Endothelial cell of umbilical vein (primary cell): ENCODE results near the gene CPVL. TPM values are rescaled to one million over a fixed set of nuclear protein-coding genes. Genes with fewer than 3 reads are reported as not detected.

Experiments used
- BruUV-seq: library from RNA; stranded (reverse); fragments of 400-500 nt; replicated peaks from 2 replicates; lab custom pipeline; 2021; lab: Mats Ljungman, UMichigan
- CTCF ChIA-PET: fragments of 300-600, 350-600 bp; sonication (Branson Sonifier 250); formaldehyde crosslinking; loops from one replicate; lab custom pipeline; 2021; ENCODE audit warnings: antibody characterized with exemption, inconsistent platforms; lab: Charles Lee
- POLR2A ChIA-PET: fragments of 300-600, 350-600 bp; sonication (Branson Sonifier 250); formaldehyde crosslinking; loops from one replicate; lab custom pipeline; 2021; ENCODE audit warnings: antibody characterized with exemption, inconsistent platforms; lab: Charles Lee
- DNase-seq: peaks from one replicate; pipeline ENCODE4 v3.0.0-alpha.2; 2011; ENCODE audit warnings: low read depth, low spot score
- FAIRE-seq: peaks from 2 replicates; lab custom pipeline; 2011; peaks lifted over from hg19 to GRCh38; lab: Jason Lieb, UNC
- H2AFZ ChIP-seq: 2 replicates; pipeline ENCODE4 v1.6.0; 2012; ENCODE audit warnings: low read depth, low read length, control low read depth, inconsistent platforms
- H3K27ac ChIP-seq: 2 replicates; pipeline ENCODE4 v1.5.1; 2011; ENCODE audit warnings: low read depth, mild to moderate bottlenecking, control low read depth, low read length, moderate library complexity; ENCODE audit not compliant: insufficient read depth
- H3K27me3 ChIP-seq, 2 experiments: 2 replicates each; pipeline versions ENCODE4 v1.6.0 to v1.6.1; 2011; ENCODE audit warnings: low read length in 2 of 2, mixed read lengths in 1 of 2; ENCODE audit not compliant: control insufficient read depth in 2 of 2, insufficient read depth in 2 of 2
- H3K36me3 ChIP-seq, 2 experiments: 2 replicates in 1 of 2; 3 replicates in 1 of 2; pipeline ENCODE4 v1.5.1; 2011; ENCODE audit warnings: low read length in 2 of 2, mild to moderate bottlenecking in 1 of 2, moderate library complexity in 1 of 2; ENCODE audit not compliant: control insufficient read depth in 2 of 2, insufficient read depth in 2 of 2; ENCODE audit errors: extremely low read depth in 1 of 2
- H3K4me1 ChIP-seq: 3 replicates; pipeline ENCODE4 v1.5.1; 2011; ENCODE audit warnings: mild to moderate bottlenecking, low read length; ENCODE audit not compliant: control insufficient read depth, insufficient read depth; ENCODE audit errors: extremely low read depth
- H3K4me2 ChIP-seq: 2 replicates; pipeline ENCODE4 v1.6.1; 2011; ENCODE audit warnings: low read length, control low read depth, mixed read lengths; ENCODE audit not compliant: insufficient read depth
- H3K4me3 ChIP-seq, 3 experiments: fragments of 200-600 bp in 1 of 3; sonication (generic), shearing (Covaris generic) in 1 of 3; replicated peaks in 1 of 3; 2 replicates each; pipeline ENCODE4 v1.5.1; 2011 to 2016; ENCODE audit warnings: control low read depth in 3 of 3, low read length in 3 of 3, mild to moderate bottlenecking in 2 of 3, inconsistent platforms in 1 of 3, low read depth in 1 of 3, moderate library complexity in 1 of 3; ENCODE audit not compliant: insufficient read depth in 1 of 3
- H3K79me2 ChIP-seq: 2 replicates; pipeline ENCODE4 v1.6.0; 2012; ENCODE audit warnings: low read length, inconsistent platforms; ENCODE audit not compliant: control insufficient read depth, insufficient read depth
- H3K9ac ChIP-seq: replicated peaks from 2 replicates; pipeline ENCODE3; 2011; ENCODE audit warnings: low read length, control low read depth; ENCODE audit not compliant: insufficient read depth; ENCODE audit errors: extremely low read depth
- H3K9me1 ChIP-seq: replicated peaks from 3 replicates; pipeline ENCODE4 v1.6.0; 2011; ENCODE audit warnings: mild to moderate bottlenecking, low read length; ENCODE audit not compliant: control insufficient read depth, insufficient read depth; ENCODE audit errors: extremely low read depth
- H3K9me3 ChIP-seq: replicated peaks from 2 replicates; pipeline ENCODE4 v1.5.1; 2012; ENCODE audit warnings: low read length, inconsistent platforms; ENCODE audit not compliant: control insufficient read depth, insufficient read depth
- H4K20me1 ChIP-seq: replicated peaks from 2 replicates; pipeline ENCODE3; 2011; ENCODE audit warnings: mild to moderate bottlenecking, low read length; ENCODE audit not compliant: control insufficient read depth, insufficient read depth; ENCODE audit errors: extremely low read depth
- EZH2 ChIP-seq: IDR thresholded peaks from 2 replicates; pipeline ENCODE4 v1.6.1; 2012; ENCODE audit warnings: borderline replicate concordance, low read depth, mild to moderate bottlenecking, moderate library complexity, low read length, inconsistent platforms; ENCODE audit not compliant: severe bottlenecking
- FOS ChIP-seq: IDR thresholded peaks from 2 replicates; pipeline ENCODE4 v1.6.1; 2011; ENCODE audit warnings: mild to moderate bottlenecking, low read length, moderate library complexity, borderline replicate concordance; ENCODE audit not compliant: insufficient read depth
- GATA2 ChIP-seq: IDR thresholded peaks from 2 replicates; pipeline ENCODE4 v1.7.0; 2011; ENCODE audit warnings: low read depth, mild to moderate bottlenecking, moderate library complexity, mixed read lengths, low read length; ENCODE audit not compliant: insufficient read length, insufficient read depth
- JUN ChIP-seq: IDR thresholded peaks from 2 replicates; pipeline ENCODE4 v1.6.1; 2011; ENCODE audit warnings: borderline replicate concordance, low read depth; ENCODE audit not compliant: insufficient read length, insufficient read depth
- MAX ChIP-seq: IDR thresholded peaks from 2 replicates; pipeline ENCODE4 v1.6.1; 2011; ENCODE audit not compliant: insufficient read depth, insufficient read length
- MYC ChIP-seq: IDR thresholded peaks from one replicate; pipeline ENCODE4 v1.6.1; 2011; ENCODE audit warnings: mild to moderate bottlenecking, low read depth, low read length
- POLR2A ChIP-seq: IDR thresholded peaks from 2 replicates; pipeline ENCODE4 v1.6.1; 2012; ENCODE audit warnings: low read depth, mild to moderate bottlenecking, control low read depth, low read length
- POLR2AphosphoS5 ChIP-seq: IDR thresholded peaks from 2 replicates; pipeline ENCODE4 v1.6.1; 2012; ENCODE audit warnings: low read depth, mild to moderate bottlenecking, control low read depth, low read length, moderate library complexity; ENCODE audit not compliant: insufficient read depth
- dilution Hi-C: fragments of 300-500 bp; cut with MboI; formaldehyde crosslinking; loops from one replicate; pipeline ENCODE4 v1.15.0; 2019; ENCODE audit warnings: low sequenced_read_pairs; ENCODE audit not compliant: extremely low pct_ligation_motif_present
- intact Hi-C: fragments of 100-400 bp; cut with micrococcal nuclease; formaldehyde crosslinking; loops from one replicate; pipeline ENCODE4 v1.10.0; 2022
- polyA plus RNA-seq, 4 experiments: library from polyadenylated mRNA; depleted of rRNA in 3 of 4; stranded (reverse) in 3 of 4; unstranded in 1 of 4; fragments of >200 nt; gene quantifications; 2 replicates each; pipeline versions ENCODE4 v1.2.1 to v1.2.3, GENCODE V29; 2011 to 2012; ENCODE audit warnings: missing spikeins in 1 of 4
- total RNA-seq: library from RNA; stranded (reverse); gene quantifications from 2 replicates; pipeline ENCODE4 v1.2.3, GENCODE V29; 2021
- TF ChIP-seq, protein P1 (sequence below), 2 donors: IDR thresholded peaks; 1 replicate in 1 of 2; 2 replicates in 1 of 2; pipeline ENCODE4 v1.5.1; 2011; ENCODE audit warnings: low read length in 2 of 2, mild to moderate bottlenecking in 2 of 2, moderate library complexity in 2 of 2, control low read depth in 1 of 2, inconsistent platforms in 1 of 2, low read depth in 1 of 2; ENCODE audit not compliant: insufficient read depth in 1 of 2; ENCODE audit errors: extremely low read depth in 1 of 2

CPVL gene
- total and polyA plus RNA-seq, 2 donors (not counting 3 experiments of a cell fraction or from before 2014, with no cell fraction given), result 0.14 TPM; not detected in 1

DNA sequence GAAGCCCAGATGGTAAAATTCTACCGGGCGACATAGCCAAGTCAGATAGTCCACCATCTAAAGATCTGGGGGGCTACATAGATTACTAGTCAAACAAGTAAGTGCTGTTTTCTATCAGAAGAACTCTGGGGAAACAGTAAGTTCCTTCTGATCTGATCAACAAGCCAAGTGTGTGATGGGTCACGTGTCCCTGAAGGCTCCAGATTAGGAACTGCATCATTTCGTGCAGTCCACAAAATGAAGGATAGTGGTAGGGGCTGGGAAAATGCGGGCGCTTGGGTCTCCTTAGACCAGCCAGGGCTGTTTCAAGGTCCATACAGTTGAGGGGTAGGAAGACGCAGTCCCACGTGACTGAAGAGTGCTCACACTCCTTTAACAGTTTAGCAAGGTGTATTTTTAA lies 46.5 kb upstream of the CPVL start:
- BruUV-seq, result no TSS peak
- no peak overlapping the region for H3K4me2 ChIP-seq
- H3K4me1 ChIP-seq, result peaks cover 8% of the 10 kb centered on the region
- H3K27ac ChIP-seq, result no peak overlapping the region
- ChIA-PET CTCF (interaction anchor here (2.0 kb wide), 1 partner anchor 86 kb away, joined by 4 read pairs; no protein-coding TSS in a partner anchor), POLR2A (no interaction called here)
- H3K36me3 ChIP-seq, result no peaks in the 10 kb centered on the region
- no peaks in the 10 kb centered on the region for H3K79me2 ChIP-seq
- H4K20me1 ChIP-seq, result no peaks in the 10 kb centered on the region
- no peaks in the 10 kb centered on the region for H3K9me3 ChIP-seq
- H3K9me1 ChIP-seq, result no peaks in the 10 kb centered on the region
- intact Hi-C loops (no loop called here), dilution Hi-C loops (no loop called here)
- TF ChIP-seq POLR2AphosphoS5 (no peak), JUN (no peak), MAX (no peak), POLR2A (no peak), MYC (no peak), GATA2 (no peak), FOS (no peak), EZH2 (no peak)
- TF ChIP-seq, protein P1, sequence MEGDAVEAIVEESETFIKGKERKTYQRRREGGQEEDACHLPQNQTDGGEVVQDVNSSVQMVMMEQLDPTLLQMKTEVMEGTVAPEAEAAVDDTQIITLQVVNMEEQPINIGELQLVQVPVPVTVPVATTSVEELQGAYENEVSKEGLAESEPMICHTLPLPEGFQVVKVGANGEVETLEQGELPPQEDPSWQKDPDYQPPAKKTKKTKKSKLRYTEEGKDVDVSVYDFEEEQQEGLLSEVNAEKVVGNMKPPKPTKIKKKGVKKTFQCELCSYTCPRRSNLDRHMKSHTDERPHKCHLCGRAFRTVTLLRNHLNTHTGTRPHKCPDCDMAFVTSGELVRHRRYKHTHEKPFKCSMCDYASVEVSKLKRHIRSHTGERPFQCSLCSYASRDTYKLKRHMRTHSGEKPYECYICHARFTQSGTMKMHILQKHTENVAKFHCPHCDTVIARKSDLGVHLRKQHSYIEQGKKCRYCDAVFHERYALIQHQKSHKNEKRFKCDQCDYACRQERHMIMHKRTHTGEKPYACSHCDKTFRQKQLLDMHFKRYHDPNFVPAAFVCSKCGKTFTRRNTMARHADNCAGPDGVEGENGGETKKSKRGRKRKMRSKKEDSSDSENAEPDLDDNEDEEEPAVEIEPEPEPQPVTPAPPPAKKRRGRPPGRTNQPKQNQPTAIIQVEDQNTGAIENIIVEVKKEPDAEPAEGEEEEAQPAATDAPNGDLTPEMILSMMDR (IDR thresholded peaks at IDR 0.05; ENCODE audit: extremely low read depth in 1 of 2, insufficient read depth in 1 of 2, low read depth in 1 of 2, low read length in 2 of 2), result no peak
- no peak overlapping the region for H3K4me3 ChIP-seq
- no peak overlapping the region for H3K9ac ChIP-seq
- no peak overlapping the region for H2AFZ ChIP-seq
- H3K27me3 ChIP-seq, result peaks cover 14 to 33% of the 10 kb centered on the region in 2 experiments
- DNase-seq (no peak), FAIRE-seq (no peak)
